Measurements from ENCODE around the gene LRRC8D.

Gene LRRC8D

DNA sequence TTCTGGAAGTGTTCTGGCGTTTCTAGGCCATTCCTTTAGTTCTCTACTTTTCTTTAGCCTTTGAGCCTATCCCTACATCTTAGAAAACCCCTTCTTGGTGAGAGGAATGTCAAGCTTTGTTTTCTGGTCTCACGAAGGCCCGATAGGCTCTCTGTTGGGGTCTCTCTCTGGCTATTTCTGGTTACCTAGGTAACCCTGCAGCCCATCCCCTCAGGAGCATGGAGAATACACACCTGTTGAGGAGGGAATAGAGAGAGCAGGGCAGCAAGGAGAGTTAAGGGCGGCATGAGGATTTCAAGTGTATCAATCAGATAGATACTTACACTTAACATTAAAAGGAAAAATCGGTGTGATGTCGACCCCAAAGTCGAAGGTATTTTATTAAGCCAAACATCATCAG, 45.7 kb downstream of the LRRC8D start:
- no peaks in the 10 kb centered on the region for H3K27me3 ChIP-seq (ENCODE audit: insufficient read depth, low read length, poor library complexity, severe bottlenecking)
- no peak overlapping the region for H3K9ac ChIP-seq (ENCODE audit: low read depth, low read length, poor library complexity, severe bottlenecking)
- H3F3A ChIP-seq (ENCODE audit: low read depth): no peaks in the 10 kb centered on the region
- no peak overlapping the region for H2AFZ ChIP-seq (ENCODE audit: low read length)
- peaks cover 65% of the 10 kb centered on the region for H3K79me2 ChIP-seq (ENCODE audit: insufficient read depth, low read length)
- H3K9me3 ChIP-seq (ENCODE audit: insufficient read depth, low read depth, low read length): no peaks in the 10 kb centered on the region
- H3K36me3 ChIP-seq (ENCODE audit: insufficient read depth, low read length): peaks cover 41% of the 10 kb centered on the region; the same call in 1 of the 2 replicates
- TF ChIP-seq EZH2phosphoT487 (IDR thresholded peaks at IDR 0.05; ENCODE audit: borderline replicate concordance): no peak
- TF ChIP-seq, protein P1, sequence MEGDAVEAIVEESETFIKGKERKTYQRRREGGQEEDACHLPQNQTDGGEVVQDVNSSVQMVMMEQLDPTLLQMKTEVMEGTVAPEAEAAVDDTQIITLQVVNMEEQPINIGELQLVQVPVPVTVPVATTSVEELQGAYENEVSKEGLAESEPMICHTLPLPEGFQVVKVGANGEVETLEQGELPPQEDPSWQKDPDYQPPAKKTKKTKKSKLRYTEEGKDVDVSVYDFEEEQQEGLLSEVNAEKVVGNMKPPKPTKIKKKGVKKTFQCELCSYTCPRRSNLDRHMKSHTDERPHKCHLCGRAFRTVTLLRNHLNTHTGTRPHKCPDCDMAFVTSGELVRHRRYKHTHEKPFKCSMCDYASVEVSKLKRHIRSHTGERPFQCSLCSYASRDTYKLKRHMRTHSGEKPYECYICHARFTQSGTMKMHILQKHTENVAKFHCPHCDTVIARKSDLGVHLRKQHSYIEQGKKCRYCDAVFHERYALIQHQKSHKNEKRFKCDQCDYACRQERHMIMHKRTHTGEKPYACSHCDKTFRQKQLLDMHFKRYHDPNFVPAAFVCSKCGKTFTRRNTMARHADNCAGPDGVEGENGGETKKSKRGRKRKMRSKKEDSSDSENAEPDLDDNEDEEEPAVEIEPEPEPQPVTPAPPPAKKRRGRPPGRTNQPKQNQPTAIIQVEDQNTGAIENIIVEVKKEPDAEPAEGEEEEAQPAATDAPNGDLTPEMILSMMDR (conservative IDR thresholded peaks at IDR 0.05; ENCODE audit: low read length): no peak
- no peaks in the 10 kb centered on the region for H3K9me2 ChIP-seq (replicated peaks; ENCODE audit: low read depth, low read length)
- H3K4me2 ChIP-seq (ENCODE audit: low read depth, low read length, poor library complexity, severe bottlenecking): no peak overlapping the region
- peaks cover 14% of the 10 kb centered on the region for H4K20me1 ChIP-seq (ENCODE audit: insufficient read depth, low read length, poor library complexity, severe bottlenecking)
- H3K4me1 ChIP-seq (ENCODE audit: insufficient read depth, low read length, poor library complexity, severe bottlenecking): peaks cover 24% of the 10 kb centered on the region
- H3K4me3 ChIP-seq (ENCODE audit: low read length, poor library complexity, severe bottlenecking): no peak overlapping the region

DNA sequence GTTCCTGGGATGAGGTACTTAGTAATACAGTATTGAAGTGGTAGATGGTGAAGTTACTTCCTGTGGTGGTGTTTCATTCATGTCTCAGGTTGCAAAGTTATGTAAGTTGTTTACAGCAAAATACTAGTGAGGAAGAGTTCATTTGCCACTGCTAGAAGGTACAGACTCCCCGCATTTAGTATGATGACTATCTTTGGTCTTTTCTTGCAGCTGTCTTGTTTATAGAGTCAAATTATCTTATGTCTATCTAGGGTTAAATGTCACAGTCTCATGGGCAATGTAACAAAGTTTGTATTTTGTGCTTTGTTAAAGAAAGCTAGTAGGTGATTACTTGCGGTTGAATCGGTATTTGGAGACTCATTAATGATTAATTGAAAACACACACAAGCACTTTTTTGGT, 50.2 kb downstream of the LRRC8D start:
- H3K9me3 ChIP-seq (ENCODE audit: insufficient read depth, low read depth, low read length): no peaks in the 10 kb centered on the region
- no peaks in the 10 kb centered on the region for H3K27me3 ChIP-seq (ENCODE audit: insufficient read depth, low read length, poor library complexity, severe bottlenecking)
- no peak overlapping the region for H3K4me3 ChIP-seq (ENCODE audit: low read length, poor library complexity, severe bottlenecking)
- H3K9ac ChIP-seq (ENCODE audit: low read depth, low read length, poor library complexity, severe bottlenecking): no peak overlapping the region
- peaks cover 30% of the 10 kb centered on the region for H4K20me1 ChIP-seq (ENCODE audit: insufficient read depth, low read length, poor library complexity, severe bottlenecking)
- H3K36me3 ChIP-seq (ENCODE audit: insufficient read depth, low read length): peaks cover 40% of the 10 kb centered on the region; the same call in 1 of the 2 replicates
- no peaks in the 10 kb centered on the region for H3F3A ChIP-seq (ENCODE audit: low read depth)
- TF ChIP-seq, protein P1 (conservative IDR thresholded peaks at IDR 0.05; ENCODE audit: low read length): no peak
- no peak for TF ChIP-seq EZH2phosphoT487 (IDR thresholded peaks at IDR 0.05; ENCODE audit: borderline replicate concordance)
- H3K79me2 ChIP-seq (ENCODE audit: insufficient read depth, low read length): peaks cover 69% of the 10 kb centered on the region
- no peaks in the 10 kb centered on the region for H3K9me2 ChIP-seq (replicated peaks; ENCODE audit: low read depth, low read length)
- H3K4me2 ChIP-seq (ENCODE audit: low read depth, low read length, poor library complexity, severe bottlenecking): no peak overlapping the region
- no peak overlapping the region for H2AFZ ChIP-seq (ENCODE audit: low read length)
- H3K4me1 ChIP-seq (ENCODE audit: insufficient read depth, low read length, poor library complexity, severe bottlenecking): peaks cover 20% of the 10 kb centered on the region

DNA sequence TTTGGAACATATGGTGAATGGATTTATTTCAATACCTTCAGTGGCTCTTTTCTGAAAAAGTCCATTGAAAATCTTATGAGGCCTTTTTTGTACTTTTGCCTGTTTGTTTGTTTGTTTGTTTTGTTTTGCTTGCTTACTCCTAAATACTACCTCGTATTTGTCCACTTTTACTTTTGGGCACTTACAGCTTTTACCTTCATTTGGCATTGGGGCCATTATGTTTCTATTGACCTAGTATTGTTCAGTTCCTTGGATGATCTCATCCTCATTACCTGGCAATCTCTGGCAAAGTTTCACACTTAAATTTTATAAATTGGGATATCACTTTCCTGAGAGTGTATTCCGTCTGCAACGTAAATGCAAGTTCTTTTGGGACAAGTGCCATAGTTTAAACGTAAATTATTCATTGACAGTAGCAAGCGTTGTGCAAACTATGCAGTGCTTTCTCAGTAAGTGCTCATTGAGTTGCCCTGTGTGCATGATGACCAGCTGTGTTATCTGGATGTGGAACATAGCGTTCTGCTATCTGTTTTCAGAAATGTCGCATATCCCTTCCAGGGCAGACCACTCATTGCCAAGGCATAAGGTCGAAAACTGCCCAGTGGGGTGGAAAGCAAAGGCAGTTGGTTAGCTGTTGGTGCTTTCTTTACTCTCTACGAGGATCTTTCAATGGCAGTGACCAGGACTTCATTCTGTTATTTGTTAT, 51.1 kb downstream of the LRRC8D start:
- Histone ChIP-seq H3K4me3 (ENCODE audit: low read length, poor library complexity, severe bottlenecking) (no peak overlapping the region), H3K9me2 (replicated peaks; ENCODE audit: low read depth, low read length) (no peaks in the 10 kb centered on the region), H3F3A (ENCODE audit: low read depth) (no peaks in the 10 kb centered on the region), H3K9me3 (ENCODE audit: insufficient read depth, low read depth, low read length) (no peaks in the 10 kb centered on the region), H3K36me3 (ENCODE audit: insufficient read depth, low read length) (peaks cover 36% of the 10 kb centered on the region; the same call in 1 of the 2 replicates), H3K4me2 (ENCODE audit: low read depth, low read length, poor library complexity, severe bottlenecking) (no peak overlapping the region), H2AFZ (ENCODE audit: low read length) (no peak overlapping the region), H3K27me3 (ENCODE audit: insufficient read depth, low read length, poor library complexity, severe bottlenecking) (no peaks in the 10 kb centered on the region), H3K9ac (ENCODE audit: low read depth, low read length, poor library complexity, severe bottlenecking) (no peak overlapping the region), H3K4me1 (ENCODE audit: insufficient read depth, low read length, poor library complexity, severe bottlenecking) (peaks cover 20% of the 10 kb centered on the region), H3K79me2 (ENCODE audit: insufficient read depth, low read length) (peaks cover 70% of the 10 kb centered on the region), H4K20me1 (ENCODE audit: insufficient read depth, low read length, poor library complexity, severe bottlenecking) (peaks cover 32% of the 10 kb centered on the region)
- no peak for TF ChIP-seq EZH2phosphoT487 (IDR thresholded peaks at IDR 0.05; ENCODE audit: borderline replicate concordance)
- TF ChIP-seq, protein P1 (conservative IDR thresholded peaks at IDR 0.05; ENCODE audit: low read length): no peak
